Subcutaneous abdominal adipose tissue (tissue), 5 donors: ENCODE results near the gene CDV3.
A peak's percentile ranks its signal among the peaks of the same experiment; 100 is the strongest.

Experiments used
- H3K27ac ChIP-seq: one replicate; pipeline ENCODE4 v1.7.0; 2013; ENCODE audit warnings: low read depth, mild to moderate bottlenecking, inconsistent platforms, low read length, moderate library complexity
- H3K27me3 ChIP-seq, 5 donors: one replicate each; pipeline ENCODE4 v1.7.0; 2013; ENCODE audit warnings: low read length in 5 of 5, inconsistent platforms in 1 of 5; ENCODE audit not compliant: control insufficient read depth in 5 of 5, insufficient read depth in 4 of 5
- H3K36me3 ChIP-seq, 5 donors: one replicate each; pipeline ENCODE4 v1.7.0; 2013; ENCODE audit warnings: low read length in 5 of 5; ENCODE audit not compliant: control insufficient read depth in 5 of 5, insufficient read depth in 5 of 5
- H3K4me1 ChIP-seq, 5 donors: one replicate each; pipeline ENCODE4 v1.7.0; 2013; ENCODE audit warnings: low read length in 5 of 5, mild to moderate bottlenecking in 3 of 5, moderate library complexity in 1 of 5; ENCODE audit not compliant: control insufficient read depth in 5 of 5, insufficient read depth in 5 of 5
- H3K4me3 ChIP-seq, 5 donors: one replicate each; pipeline ENCODE4 v1.7.0; 2013; ENCODE audit warnings: low read length in 5 of 5, low read depth in 1 of 5
- H3K9ac ChIP-seq, 5 donors: one replicate each; pipeline ENCODE4 v1.7.0; 2013; ENCODE audit warnings: low read length in 5 of 5, mild to moderate bottlenecking in 4 of 5, moderate library complexity in 3 of 5
- H3K9me3 ChIP-seq, 5 donors: one replicate each; pipeline ENCODE4 v1.7.0; 2013; ENCODE audit warnings: low read length in 5 of 5; ENCODE audit not compliant: control insufficient read depth in 5 of 5
- donor health status: healthy.
- donor health status: healthy.
- donor health status: healthy.
- donor health status: healthy.
- donor health status: healthy.

Gene CDV3

GRCh38 chr3:133563816-133564215, 9.7 kb upstream of the CDV3 start:
- no peaks in the 10 kb centered on the region for H3K36me3 ChIP-seq
- H3K4me3 ChIP-seq = no peak overlapping the region

GRCh38 chr3:133568294-133569014, 5.0 kb upstream of the CDV3 start:
- no peaks in the 10 kb centered on the region for H3K36me3 ChIP-seq
- H3K27ac ChIP-seq = no peak overlapping the region

More at GRCh38 chr3:133563816-133564215, 9.7 kb upstream of the CDV3 start:
- H3K27ac ChIP-seq = no peak overlapping the region
- peaks cover 0 to 4% (median 0%) of the 10 kb centered on the region in 5 donors for H3K9me3 ChIP-seq
- no peaks in the 10 kb centered on the region for H3K27me3 ChIP-seq
- no peak overlapping the region for H3K9ac ChIP-seq
- H3K4me1 ChIP-seq = peaks cover 0 to 10% (median 8%) of the 10 kb centered on the region in 5 donors

DNA sequence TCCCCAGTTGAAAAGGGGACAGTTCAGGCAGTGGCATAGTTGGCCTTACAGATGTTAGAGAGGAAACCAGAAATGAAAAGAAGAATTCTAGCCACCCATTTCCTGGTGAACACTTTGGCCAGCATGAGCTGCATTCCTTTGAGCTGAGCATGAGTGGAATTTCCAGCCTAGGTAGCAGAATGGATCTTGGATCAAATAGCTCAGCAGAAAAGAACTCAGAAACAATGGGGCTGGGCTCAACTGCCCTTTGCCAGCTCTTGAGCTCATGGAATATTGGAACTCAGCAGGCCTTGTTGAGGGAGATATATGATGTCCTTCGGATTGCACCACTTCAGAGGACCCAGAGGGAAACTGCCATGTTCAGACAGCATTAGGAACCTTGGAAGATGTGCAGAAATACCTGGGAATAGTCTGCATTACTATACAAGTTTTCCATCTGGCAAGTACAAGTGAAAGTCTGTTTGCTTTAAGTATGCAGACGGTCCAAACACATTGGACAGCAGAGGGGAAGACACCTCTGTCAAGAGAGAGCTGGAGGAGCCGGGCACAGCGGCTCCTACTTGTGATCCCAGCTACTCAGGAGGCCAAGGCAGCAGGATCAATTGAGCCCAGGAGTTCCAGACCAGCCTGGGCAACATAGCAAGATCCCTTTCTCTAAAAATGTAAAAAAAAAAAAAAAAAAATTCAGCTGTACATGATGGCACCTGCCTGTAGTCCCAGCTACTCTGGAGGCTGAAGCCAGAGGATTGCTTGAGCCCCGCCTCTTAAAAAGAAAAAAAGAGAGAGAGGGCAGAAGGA, 3.1 kb upstream of the CDV3 start:
- Histone ChIP-seq H3K4me3 (no peak overlapping the region), H3K4me1 (peaks cover 8 to 48% (median 19%) of the 10 kb centered on the region in 5 donors), H3K9ac (no peak overlapping the region), H3K36me3 (peaks cover 0 to 3% (median 1%) of the 10 kb centered on the region in 5 donors), H3K9me3 (no peaks in the 10 kb centered on the region), H3K27ac (no peak overlapping the region), H3K27me3 (no peaks in the 10 kb centered on the region)

More at GRCh38 chr3:133568294-133569014, 5.0 kb upstream of the CDV3 start:
- no peaks in the 10 kb centered on the region for H3K9me3 ChIP-seq
- no peaks in the 10 kb centered on the region for H3K27me3 ChIP-seq
- H3K4me3 ChIP-seq = no peak overlapping the region
- peaks cover 8 to 40% (median 14%) of the 10 kb centered on the region in 5 donors for H3K4me1 ChIP-seq
- H3K9ac ChIP-seq = no peak overlapping the region

DNA sequence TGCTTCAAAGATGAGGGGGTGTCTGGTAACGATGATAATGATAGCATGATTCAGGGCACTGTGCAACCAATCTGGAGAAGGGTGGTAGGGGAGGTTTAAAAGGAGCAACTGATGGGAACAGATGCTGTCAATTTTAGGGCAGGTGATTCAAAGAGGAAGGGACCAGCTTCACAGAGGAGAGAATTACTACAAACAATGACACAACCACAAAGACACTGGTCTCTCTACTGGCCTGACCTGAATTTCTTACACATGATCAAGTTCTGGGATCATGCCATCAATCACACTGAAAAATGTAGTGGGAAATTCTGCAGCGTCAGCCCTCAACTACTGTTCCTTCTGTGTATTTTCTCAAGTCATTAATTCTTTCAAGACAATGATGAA, 2.6 kb upstream of the CDV3 start:
- peaks cover 0 to 9% (median 3%) of the 10 kb centered on the region in 5 donors for H3K36me3 ChIP-seq
- H3K4me1 ChIP-seq = peaks cover 8 to 54% (median 25%) of the 10 kb centered on the region in 5 donors
- no peaks in the 10 kb centered on the region for H3K9me3 ChIP-seq
- H3K4me3 ChIP-seq = no peak overlapping the region
- no peak overlapping the region for H3K9ac ChIP-seq
- H3K27me3 ChIP-seq = no peaks in the 10 kb centered on the region
- H3K27ac ChIP-seq = no peak overlapping the region

GRCh38 chr3:133572158-133573053, 1.1 kb upstream of the CDV3 start:
- Histone ChIP-seq H3K27me3 (no peaks in the 10 kb centered on the region), H3K4me3 (peak overlapping the region; percentile 33 to 74 (median 64)), H3K27ac (peak overlapping the region; percentile 95), H3K9ac (peak overlapping the region; percentile 58 to 81 (median 78)), H3K9me3 (no peaks in the 10 kb centered on the region), H3K4me1 (peaks cover 8 to 63% (median 36%) of the 10 kb centered on the region in 5 donors), H3K36me3 (peaks cover under 1 to 12% (median 8%) of the 10 kb centered on the region in 5 donors)

- H3K27ac ChIP-seq = peak overlapping the region; percentile 95
- H3K4me3 ChIP-seq = peak overlapping the region; percentile 65 to 87 (median 82)
- no peaks in the 10 kb centered on the region for H3K9me3 ChIP-seq
- peaks cover 8 to 68% (median 41%) of the 10 kb centered on the region in 5 donors for H3K4me1 ChIP-seq
- H3K9ac ChIP-seq = peak overlapping the region; percentile 58 to 81 (median 79)
- no peaks in the 10 kb centered on the region for H3K27me3 ChIP-seq
- peaks cover 7 to 19% (median 14%) of the 10 kb centered on the region in 5 donors for H3K36me3 ChIP-seq
Observed at GRCh38 chr3:133573054-133573628, 345 bp upstream of the CDV3 start.

GRCh38 chr3:133574260-133574881, 885 bp downstream of the CDV3 start:
- Histone ChIP-seq H3K4me3 (peak overlapping the region; percentile 82 to 92 (median 87)), H3K4me1 (peaks cover 10 to 66% (median 50%) of the 10 kb centered on the region in 5 donors), H3K27ac (peak overlapping the region; percentile 95), H3K27me3 (no peaks in the 10 kb centered on the region), H3K36me3 (peaks cover 19 to 31% (median 24%) of the 10 kb centered on the region in 5 donors), H3K9me3 (no peaks in the 10 kb centered on the region), H3K9ac (peak overlapping the region; percentile 56 to 99 (median 93))

DNA sequence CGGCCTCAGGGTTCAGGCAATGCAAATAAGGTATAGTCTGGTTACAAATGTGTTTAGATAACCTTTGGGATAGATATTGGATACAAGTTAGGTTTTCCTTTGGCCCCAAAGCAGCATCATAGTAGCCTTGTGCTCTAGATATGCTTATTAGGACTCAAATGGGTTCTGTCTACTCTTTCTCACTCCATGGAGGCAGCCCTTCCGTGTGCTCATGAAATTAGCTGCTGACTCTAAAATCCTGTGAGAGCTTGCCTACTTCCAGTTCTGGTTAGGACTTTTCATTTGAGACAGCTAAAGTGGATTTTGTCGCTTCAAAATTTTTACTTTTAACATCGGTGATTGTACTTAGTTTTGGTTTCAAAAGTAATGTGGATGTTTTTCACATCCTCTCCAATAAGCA, 1.6 kb downstream of the CDV3 start:
- Histone ChIP-seq H3K9ac (peak overlapping the region; percentile 56 to 99 (median 93)), H3K4me1 (peaks cover 10 to 59% (median 50%) of the 10 kb centered on the region in 5 donors), H3K36me3 (peaks cover 22 to 35% (median 24%) of the 10 kb centered on the region in 5 donors), H3K27ac (peak overlapping the region; percentile 95), H3K4me3 (peak overlapping the region; percentile 82 to 92 (median 87)), H3K9me3 (no peaks in the 10 kb centered on the region), H3K27me3 (no peaks in the 10 kb centered on the region)

- H3K4me1 ChIP-seq = peaks cover 10 to 59% (median 47%) of the 10 kb centered on the region in 5 donors
- H3K9me3 ChIP-seq = no peaks in the 10 kb centered on the region
- H3K4me3 ChIP-seq = peak overlapping the region; percentile 3 to 92 (median 87)
- H3K36me3 ChIP-seq = peaks cover 22 to 38% (median 25%) of the 10 kb centered on the region in 5 donors
- peak overlapping the region; percentile 95 for H3K27ac ChIP-seq
- H3K27me3 ChIP-seq = no peaks in the 10 kb centered on the region
- peak overlapping the region in 4 of 5 donors; percentile 91 to 99 (median 96) for H3K9ac ChIP-seq
Observed at GRCh38 chr3:133576169-133576568, 2.7 kb downstream of the CDV3 start.
